SK-N-DZ (cell line): Measurements from ENCODE around the gene GPC5.

Experiments used
- DNase-seq: peaks from one replicate; pipeline ENCODE4 v3.0.0-alpha.2; 2015; ENCODE audit warnings: low spot score

Gene GPC5

GRCh38 chr13:91592056-91593014 lies 193.9 kb downstream of the GPC5 start:
- no peak for DNase-seq

- DNase-seq: no peak
Measured at GRCh38 chr13:91593456-91593855, 195.0 kb downstream of the GPC5 start.

GRCh38 chr13:91594061-91594460 lies 195.6 kb downstream of the GPC5 start:
- no peak for DNase-seq

GRCh38 chr13:91595677-91596076 lies 197.3 kb downstream of the GPC5 start:
- no peak for DNase-seq

- peak; percentile 34 for DNase-seq
Measured at GRCh38 chr13:91596842-91597241, 198.4 kb downstream of the GPC5 start.

GRCh38 chr13:91598655-91599054 lies 200.2 kb downstream of the GPC5 start:
- DNase-seq: no peak

GRCh38 chr13:91601273-91601672 lies 202.9 kb downstream of the GPC5 start:
- no peak for DNase-seq

GRCh38 chr13:91601807-91602206 lies 203.4 kb downstream of the GPC5 start:
- DNase-seq: no peak

GRCh38 chr13:91609353-91609752 lies 210.9 kb downstream of the GPC5 start:
- peak; percentile 91 for DNase-seq

GRCh38 chr13:91618315-91618714 lies 219.9 kb downstream of the GPC5 start:
- DNase-seq: no peak

GRCh38 chr13:91620670-91621141 lies 222.3 kb downstream of the GPC5 start:
- DNase-seq: peak; percentile 90

- peak; percentile 93 for DNase-seq
Measured at GRCh38 chr13:91621161-91621560, 222.7 kb downstream of the GPC5 start.

- DNase-seq: peak; percentile 12
Measured at GRCh38 chr13:91621963-91622362, 223.5 kb downstream of the GPC5 start.

GRCh38 chr13:91622778-91623550 lies 224.5 kb downstream of the GPC5 start:
- no peak for DNase-seq

- no peak for DNase-seq
Measured at GRCh38 chr13:91627952-91628739, 229.7 kb downstream of the GPC5 start.

- DNase-seq: peak; percentile 61
Measured at GRCh38 chr13:91630946-91631345, 232.5 kb downstream of the GPC5 start.

- DNase-seq: no peak
Measured at GRCh38 chr13:91632086-91632485, 233.7 kb downstream of the GPC5 start.

GRCh38 chr13:91639330-91639729 lies 240.9 kb downstream of the GPC5 start:
- no peak for DNase-seq

- no peak for DNase-seq
Measured at GRCh38 chr13:91643394-91643793, 245.0 kb downstream of the GPC5 start.

GRCh38 chr13:91644806-91645205 lies 246.4 kb downstream of the GPC5 start:
- DNase-seq: no peak

- peak; percentile 35 for DNase-seq
Measured at GRCh38 chr13:91647361-91647990, 249.1 kb downstream of the GPC5 start.
